ENCODE measurements around the gene FBN1. TPM values are rescaled to one million over a fixed set of nuclear protein-coding genes. Genes with fewer than 3 reads are reported as not detected.

FBN1 gene
- total RNA-seq, 1 donor from 2014 or later, result 0.62 TPM

- H3K27ac Mint-ChIP-seq, result no peak overlapping the region
- CTCF ChIA-PET, result no interaction called here
- POLR2A ChIA-PET, result no interaction called here
These were observed 169.7 kb downstream of the FBN1 start for GRCh38 chr15:48475600-48476395.

DNA sequence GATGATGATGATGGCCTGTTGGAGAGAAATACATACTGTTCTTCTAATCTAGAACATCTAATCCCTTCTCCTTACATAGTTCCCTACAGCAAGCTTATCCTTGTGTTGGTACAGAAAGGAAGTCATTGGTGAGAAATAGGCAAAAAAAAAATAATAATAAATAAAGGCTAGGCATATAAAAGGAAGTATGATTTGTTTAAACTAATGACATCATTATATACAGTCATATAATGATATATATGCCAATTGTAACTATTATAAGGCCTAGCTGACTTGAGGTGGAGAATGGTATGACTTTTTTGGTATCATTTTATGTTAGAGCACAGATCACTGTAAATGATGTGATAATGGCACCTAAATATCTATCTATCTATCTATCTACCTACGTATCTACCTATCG is 171.8 kb downstream of the FBN1 start:
- no peak for DNase-seq
- intact Hi-C loops (cut with micrococcal nuclease), result no loop called here
- Mint-ChIP-seq H3K36me3 (ENCODE audit: low read depth) (no peaks in the 10 kb centered on the region), H3K27ac (no peak overlapping the region), H3K4me3 (no peak overlapping the region), H3K9me3 (no peaks in the 10 kb centered on the region), H3K4me1 (no peaks in the 10 kb centered on the region), H3K27me3 (no peaks in the 10 kb centered on the region)
- no peak for TF ChIP-seq CTCF (IDR thresholded peaks at IDR 0.05)
- ChIA-PET CTCF (no interaction called here), POLR2A (no interaction called here)
- ATAC-seq (ENCODE audit: low read depth), result no peak

More at GRCh38 chr15:48475600-48476395, 169.7 kb downstream of the FBN1 start:
- TF ChIP-seq CTCF (IDR thresholded peaks at IDR 0.05), result no peak
- H3K4me3 Mint-ChIP-seq, result no peak overlapping the region
- H3K36me3 Mint-ChIP-seq (ENCODE audit: low read depth), result no peaks in the 10 kb centered on the region
- H3K27me3 Mint-ChIP-seq, result no peaks in the 10 kb centered on the region
- ATAC-seq (ENCODE audit: low read depth) (no peak), DNase-seq (no peak)
- intact Hi-C loops (cut with micrococcal nuclease), result no loop called here
- H3K9me3 Mint-ChIP-seq, result no peaks in the 10 kb centered on the region
- H3K4me1 Mint-ChIP-seq, result no peaks in the 10 kb centered on the region

DNA sequence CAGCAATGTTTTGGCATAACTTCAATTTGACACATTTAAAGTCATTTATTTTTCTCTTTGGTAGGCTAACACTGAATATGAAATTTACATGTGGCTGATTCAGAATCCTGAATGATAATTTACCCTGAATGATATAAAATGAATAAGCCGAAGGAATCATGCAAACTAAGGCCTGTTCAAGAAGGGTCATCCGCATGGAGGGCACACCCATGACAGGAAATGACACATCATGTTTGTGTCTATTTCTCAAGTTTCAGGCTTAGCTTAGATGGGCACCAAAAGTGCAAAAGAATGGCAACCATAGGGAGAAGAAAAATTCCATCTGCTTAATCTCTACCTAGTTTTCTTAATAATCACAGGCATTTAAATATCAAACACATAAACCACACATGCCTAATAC is 172.8 kb downstream of the FBN1 start:
- DNase-seq (no peak), ATAC-seq (ENCODE audit: low read depth) (no peak)
- Mint-ChIP-seq H3K4me1 (no peaks in the 10 kb centered on the region), H3K36me3 (ENCODE audit: low read depth) (no peaks in the 10 kb centered on the region), H3K4me3 (no peak overlapping the region), H3K9me3 (no peaks in the 10 kb centered on the region), H3K27ac (no peak overlapping the region), H3K27me3 (no peaks in the 10 kb centered on the region)
- CTCF ChIA-PET, result no interaction called here
- POLR2A ChIA-PET, result no interaction called here
- intact Hi-C loops (cut with micrococcal nuclease), result no loop called here
- no peak for TF ChIP-seq CTCF (IDR thresholded peaks at IDR 0.05)

DNA sequence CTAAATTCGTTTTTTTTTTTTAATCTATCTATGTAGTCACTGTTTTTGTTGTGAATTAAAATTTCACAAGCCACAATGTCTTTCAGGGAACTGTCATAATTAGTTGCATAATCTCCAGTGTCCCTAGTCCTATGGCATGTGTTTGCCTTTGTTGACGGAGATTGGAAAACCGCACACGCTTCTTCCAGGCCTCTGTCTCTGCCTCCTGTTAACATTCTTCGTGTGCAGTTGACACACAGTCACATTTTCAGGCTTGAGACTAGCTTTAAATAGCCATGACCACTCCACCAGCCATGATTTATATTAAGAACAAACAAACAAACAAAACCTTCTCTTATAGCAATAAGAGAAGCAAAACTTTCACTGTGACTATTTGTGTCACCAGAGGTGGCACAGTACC is 174.4 kb downstream of the FBN1 start:
- H3K9me3 Mint-ChIP-seq, result no peaks in the 10 kb centered on the region
- no peaks in the 10 kb centered on the region for H3K27me3 Mint-ChIP-seq
- H3K4me1 Mint-ChIP-seq, result no peaks in the 10 kb centered on the region
- no peak overlapping the region for H3K27ac Mint-ChIP-seq
- ChIA-PET POLR2A (no interaction called here), CTCF (no interaction called here)
- no peak for DNase-seq
- no peak for TF ChIP-seq CTCF (IDR thresholded peaks at IDR 0.05)
- H3K4me3 Mint-ChIP-seq, result no peak overlapping the region
- no peak for ATAC-seq (ENCODE audit: low read depth)
- intact Hi-C loops (cut with micrococcal nuclease), result no loop called here
- no peaks in the 10 kb centered on the region for H3K36me3 Mint-ChIP-seq (ENCODE audit: low read depth)

DNA sequence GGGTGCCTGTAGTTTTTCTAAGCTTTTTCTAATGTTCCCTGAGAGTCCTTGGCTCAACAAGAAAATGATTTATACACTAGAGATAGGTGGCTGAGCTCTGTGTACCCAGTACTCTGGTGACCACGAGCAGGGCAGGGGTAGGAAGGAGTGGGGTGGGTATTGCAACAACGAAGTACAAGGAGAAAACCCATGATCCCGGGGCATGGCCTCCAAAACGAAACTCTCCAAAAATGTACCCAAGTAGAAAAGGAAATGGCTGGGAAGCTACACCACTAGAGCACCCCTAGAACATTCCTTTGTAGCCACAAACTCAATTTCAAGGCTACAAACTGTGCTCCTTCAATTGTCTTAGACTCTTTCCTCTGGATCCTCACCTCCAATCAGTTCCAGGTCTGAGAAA is 175.4 kb downstream of the FBN1 start:
- CTCF ChIA-PET, result no interaction called here
- POLR2A ChIA-PET, result no interaction called here
- Mint-ChIP-seq H3K4me1 (no peaks in the 10 kb centered on the region), H3K9me3 (no peaks in the 10 kb centered on the region), H3K4me3 (no peak overlapping the region), H3K27me3 (no peaks in the 10 kb centered on the region), H3K27ac (no peak overlapping the region), H3K36me3 (ENCODE audit: low read depth) (no peaks in the 10 kb centered on the region)
- no peak for TF ChIP-seq CTCF (IDR thresholded peaks at IDR 0.05)
- intact Hi-C loops (cut with micrococcal nuclease), result no loop called here
- no peak for DNase-seq
- ATAC-seq (ENCODE audit: low read depth), result no peak
